Retinal pigment epithelial cell (primary cell): ENCODE data around the gene GNB5.

ENCODE experiments used
- DNase-seq: peaks from one replicate; pipeline ENCODE4 v3.0.0-alpha.2; 2010; ENCODE audit warnings: low read depth
- H3K4me3 ChIP-seq: 2 replicates; pipeline ENCODE4 v1.5.1; 2011; ENCODE audit warnings: mild to moderate bottlenecking, low read length, control low read depth, moderate library complexity
- TF ChIP-seq, protein P1 (sequence below): conservative IDR thresholded peaks from 2 replicates; pipeline ENCODE4 v1.5.1; 2011; ENCODE audit warnings: low read depth, low read length, control low read depth, inconsistent platforms

Gene GNB5

DNA sequence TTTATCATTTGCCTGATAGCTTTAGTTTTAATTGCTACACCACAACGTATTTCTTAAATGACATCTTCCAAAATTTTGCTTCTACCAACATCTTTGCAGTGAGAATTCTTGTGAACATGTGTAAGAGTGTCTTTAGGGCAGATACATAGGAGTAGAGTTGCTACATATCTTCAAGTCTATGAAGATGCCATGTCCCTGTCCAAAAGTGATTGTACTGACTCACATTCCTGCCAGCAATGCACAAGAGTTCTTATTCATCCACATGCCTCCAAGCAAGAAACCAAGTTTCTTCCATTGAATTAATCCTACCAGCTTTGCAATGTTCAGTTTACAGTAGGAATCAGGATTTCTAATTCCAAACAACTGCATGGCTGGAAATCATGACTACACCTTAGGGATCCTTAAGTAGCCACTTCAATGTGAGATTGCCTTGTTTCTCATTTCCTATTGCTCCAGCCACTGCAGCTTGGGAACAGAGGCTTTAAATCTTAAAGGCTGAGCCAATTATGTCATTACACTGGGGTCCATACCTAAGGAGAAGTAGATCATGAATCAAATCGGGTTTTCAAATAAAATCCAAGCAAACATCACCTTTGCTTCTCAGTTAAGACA lies 123.1 kb downstream of the GNB5 start:
- TF ChIP-seq, protein P1, sequence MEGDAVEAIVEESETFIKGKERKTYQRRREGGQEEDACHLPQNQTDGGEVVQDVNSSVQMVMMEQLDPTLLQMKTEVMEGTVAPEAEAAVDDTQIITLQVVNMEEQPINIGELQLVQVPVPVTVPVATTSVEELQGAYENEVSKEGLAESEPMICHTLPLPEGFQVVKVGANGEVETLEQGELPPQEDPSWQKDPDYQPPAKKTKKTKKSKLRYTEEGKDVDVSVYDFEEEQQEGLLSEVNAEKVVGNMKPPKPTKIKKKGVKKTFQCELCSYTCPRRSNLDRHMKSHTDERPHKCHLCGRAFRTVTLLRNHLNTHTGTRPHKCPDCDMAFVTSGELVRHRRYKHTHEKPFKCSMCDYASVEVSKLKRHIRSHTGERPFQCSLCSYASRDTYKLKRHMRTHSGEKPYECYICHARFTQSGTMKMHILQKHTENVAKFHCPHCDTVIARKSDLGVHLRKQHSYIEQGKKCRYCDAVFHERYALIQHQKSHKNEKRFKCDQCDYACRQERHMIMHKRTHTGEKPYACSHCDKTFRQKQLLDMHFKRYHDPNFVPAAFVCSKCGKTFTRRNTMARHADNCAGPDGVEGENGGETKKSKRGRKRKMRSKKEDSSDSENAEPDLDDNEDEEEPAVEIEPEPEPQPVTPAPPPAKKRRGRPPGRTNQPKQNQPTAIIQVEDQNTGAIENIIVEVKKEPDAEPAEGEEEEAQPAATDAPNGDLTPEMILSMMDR, result no peak
- DNase-seq, result no peak
- no peak overlapping the region for H3K4me3 ChIP-seq

DNA sequence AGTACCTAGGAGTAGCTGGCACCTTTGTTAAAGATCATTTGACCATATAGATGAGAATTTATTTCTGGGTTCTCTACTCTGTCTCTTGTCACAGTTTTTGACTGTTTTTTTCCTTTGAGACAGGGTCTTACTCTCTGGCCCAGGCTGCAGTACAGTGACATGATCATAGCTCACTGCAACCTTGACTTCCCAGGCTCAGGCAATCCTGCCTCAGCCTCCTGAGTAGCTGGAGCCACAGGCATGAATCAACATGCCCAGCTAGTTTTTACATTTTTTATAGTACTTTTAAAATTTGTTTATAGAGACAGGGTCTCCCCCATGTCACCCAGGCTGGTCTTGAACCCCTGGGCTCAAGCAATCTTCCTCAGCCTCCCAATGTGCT lies 123.7 kb downstream of the GNB5 start:
- TF ChIP-seq, protein P1, result no peak
- DNase-seq, result no peak
- no peak overlapping the region for H3K4me3 ChIP-seq

DNA sequence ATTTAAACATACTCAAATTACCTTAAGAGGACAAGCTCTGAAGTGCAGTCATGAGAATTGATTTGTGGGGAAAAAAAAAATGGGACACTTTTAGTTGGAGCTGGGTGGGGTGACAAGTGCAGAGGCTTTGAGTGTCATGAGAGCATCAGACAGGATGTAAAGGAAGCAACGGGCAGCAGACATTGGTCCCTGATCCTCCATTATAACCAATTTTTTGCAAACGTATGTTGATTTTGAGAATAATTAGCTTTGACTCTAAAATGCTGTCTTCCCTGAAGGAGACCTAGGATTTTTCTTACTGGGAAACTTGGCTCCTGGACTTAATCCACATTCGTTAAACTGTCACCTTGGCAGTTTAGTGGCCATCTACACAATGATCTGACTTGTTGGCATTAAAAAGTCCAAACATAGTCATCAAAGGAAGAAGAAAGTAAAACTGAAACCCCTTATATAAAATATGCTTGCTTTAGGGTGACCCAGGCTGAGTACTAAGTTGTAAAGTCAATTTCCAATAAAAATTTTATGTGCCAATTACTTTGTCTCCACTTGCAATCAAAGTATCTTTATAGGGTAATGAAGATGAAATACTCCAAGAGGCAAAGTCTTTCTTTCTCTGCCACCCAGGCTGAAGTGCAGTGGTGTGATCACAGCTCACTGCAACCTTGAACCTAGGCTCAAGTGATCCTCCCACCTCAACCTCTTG lies 124.2 kb downstream of the GNB5 start:
- no peak overlapping the region for H3K4me3 ChIP-seq
- no peak for DNase-seq
- TF ChIP-seq, protein P1, result no peak
